ENCODE data around the gene SLCO4A1.

Gene SLCO4A1

GRCh38 chr20:62718546-62718945 lies 76.2 kb downstream of the SLCO4A1 start:
- DNase-seq: no peak

DNA sequence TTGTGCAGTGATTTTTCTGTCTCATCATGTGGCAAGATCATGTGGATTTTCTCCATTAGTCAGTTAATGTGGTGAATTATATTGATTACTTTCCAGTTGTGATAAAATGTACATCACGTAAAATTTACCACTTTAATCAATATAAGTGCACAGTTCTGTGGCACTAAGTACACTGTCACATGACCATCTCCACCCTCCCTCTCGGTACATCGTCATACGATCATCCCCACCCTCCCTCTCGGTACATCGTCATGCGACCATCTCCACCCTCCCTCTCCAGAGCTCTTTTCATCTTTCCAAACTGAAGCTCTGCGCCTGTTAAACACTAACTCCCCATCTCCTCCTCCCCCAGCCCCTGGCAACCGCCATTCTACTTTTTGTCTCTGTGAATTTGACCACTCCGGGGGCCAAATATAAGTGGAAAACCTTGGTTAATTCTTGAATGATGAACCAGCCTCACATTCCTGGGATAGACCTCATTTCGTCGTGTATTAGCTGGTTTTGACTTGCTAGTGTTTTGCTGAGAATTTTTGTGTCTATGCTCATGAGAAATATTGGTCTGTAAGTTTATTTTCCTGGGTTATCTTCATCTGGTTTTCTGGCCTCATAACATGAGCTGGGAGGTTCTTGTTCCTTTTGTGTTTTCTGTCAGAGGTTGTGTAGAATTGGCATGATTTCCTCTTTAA lies 77.1 kb downstream of the SLCO4A1 start:
- DNase-seq: peak; percentile 62

All from fibroblast of skin of scalp (primary cell).